ENCODE data around the gene ANKS1B.

Gene ANKS1B

GRCh38 chr12:98895086-98895651 lies 1089.6 kb downstream of the ANKS1B start:
- TF ChIP-seq CTCF (IDR thresholded peaks at IDR 0.05; ENCODE audit: low read depth, low read length): no peak
- no peak for DNase-seq (ENCODE audit: extremely low read depth, low read depth)

GRCh38 chr12:98894412-98895085 lies 1090.2 kb downstream of the ANKS1B start:
- no peak for DNase-seq (ENCODE audit: extremely low read depth, low read depth)
- TF ChIP-seq CTCF (IDR thresholded peaks at IDR 0.05; ENCODE audit: low read depth, low read length): no peak

- no peak for TF ChIP-seq CTCF (IDR thresholded peaks at IDR 0.05; ENCODE audit: low read depth, low read length)
- no peak for DNase-seq (ENCODE audit: extremely low read depth, low read depth)
Measured at GRCh38 chr12:98893675-98894411, 1090.9 kb downstream of the ANKS1B start.

GRCh38 chr12:98893126-98893674 lies 1091.5 kb downstream of the ANKS1B start:
- no peak for DNase-seq (ENCODE audit: extremely low read depth, low read depth)
- no peak for TF ChIP-seq CTCF (IDR thresholded peaks at IDR 0.05; ENCODE audit: low read depth, low read length)

- TF ChIP-seq CTCF (IDR thresholded peaks at IDR 0.05; ENCODE audit: low read depth, low read length): no peak
- DNase-seq (ENCODE audit: extremely low read depth, low read depth): no peak
Measured at GRCh38 chr12:98885778-98886177, 1099.0 kb downstream of the ANKS1B start.

- DNase-seq (ENCODE audit: extremely low read depth, low read depth): no peak
- TF ChIP-seq CTCF (IDR thresholded peaks at IDR 0.05; ENCODE audit: low read depth, low read length): no peak
Measured at GRCh38 chr12:98883231-98883630, 1101.5 kb downstream of the ANKS1B start.

GRCh38 chr12:98882526-98882925 lies 1102.2 kb downstream of the ANKS1B start:
- TF ChIP-seq CTCF (IDR thresholded peaks at IDR 0.05; ENCODE audit: low read depth, low read length): no peak
- DNase-seq (ENCODE audit: extremely low read depth, low read depth): no peak

All from AG09319 (cell line).